Dendritic cell treated with granulocyte-macrophage colony-stimulating factor and Interleukin-4, amounts not matched to agents 40 ng/mL and 50 ng/mL, for 4 days (primary cell): ENCODE results near the gene ERO1A.
"Not testable (repeated sequence)": the region's sequence is repeated elsewhere in the genome, so short reads cannot be mapped to it uniquely, and the experiment has no call there.

Experiments used
- H3K27ac Mint-ChIP-seq: one replicate; pipeline ENCODE4 v1.8.0; 2022; ENCODE audit warnings: mild to moderate bottlenecking, mixed read lengths
- H3K27me3 Mint-ChIP-seq: one replicate; pipeline ENCODE4 v1.8.0; 2022; ENCODE audit warnings: mild to moderate bottlenecking, mixed read lengths
- H3K36me3 Mint-ChIP-seq: one replicate; pipeline ENCODE4 v1.8.0; 2022; ENCODE audit warnings: low read depth, mixed read lengths
- H3K4me1 Mint-ChIP-seq: one replicate; pipeline ENCODE4 v1.8.0; 2022; ENCODE audit warnings: low read depth, mixed read lengths
- H3K4me3 Mint-ChIP-seq: one replicate; pipeline ENCODE4 v1.8.0; 2022; ENCODE audit warnings: mild to moderate bottlenecking, moderate library complexity, mixed read lengths
- H3K9me3 Mint-ChIP-seq: one replicate; pipeline ENCODE4 v1.8.0; 2022; ENCODE audit warnings: mixed read lengths
- intact Hi-C: fragments of 100-400 bp; cut with micrococcal nuclease; formaldehyde crosslinking; loops from one replicate; pipeline ENCODE4 v1.15.0; 2022

The ERO1A gene

GRCh38 chr14:52695481-52696091 lies at the start of gene ERO1A:
ERO1A (minus strand) TSS chr14:52695558; CDS start chr14:52695481, 77 bp downstream.
- peaks cover 14% of the 10 kb centered on the region for H3K36me3 Mint-ChIP-seq

GRCh38 chr14:52741865-52742264 lies 46.5 kb upstream of the ERO1A start:
- Mint-ChIP-seq H3K4me1 (peaks cover 26% of the 10 kb centered on the region), H3K36me3 (peaks cover 34% of the 10 kb centered on the region)
- intact Hi-C loops, result no loop called here

More at GRCh38 chr14:52695481-52696091, at the start of gene ERO1A:
- peak within 1 kb of the TSS; percentile 87 for H3K4me3 Mint-ChIP-seq
- no peaks in the 10 kb centered on the region for H3K9me3 Mint-ChIP-seq
- H3K4me1 Mint-ChIP-seq, result peaks cover 58% of the 10 kb centered on the region
- H3K27ac Mint-ChIP-seq, result peak within 1 kb of the TSS; percentile 92
- intact Hi-C loops, result loop anchor here (1.0 to 10.0 kb wide), 3 partner anchors 12 to 381 kb away; partner anchors contain the start of genes GPR137C, PSMC6, PTGER2 and TXNDC16
- H3K27me3 Mint-ChIP-seq, result no peaks in the 10 kb centered on the region

GRCh38 chr14:52740751-52741150 lies 45.4 kb upstream of the ERO1A start:
- H3K9me3 Mint-ChIP-seq, result no peaks in the 10 kb centered on the region
- H3K4me3 Mint-ChIP-seq, result no peak overlapping the region
- peaks cover 32% of the 10 kb centered on the region for H3K4me1 Mint-ChIP-seq
- peaks cover 27% of the 10 kb centered on the region for H3K36me3 Mint-ChIP-seq
- intact Hi-C loops, result no loop called here
- no peak overlapping the region for H3K27ac Mint-ChIP-seq
- no peaks in the 10 kb centered on the region for H3K27me3 Mint-ChIP-seq

More at GRCh38 chr14:52741865-52742264, 46.5 kb upstream of the ERO1A start:
- Mint-ChIP-seq H3K27ac (peak overlapping the region; percentile 85), H3K27me3 (no peaks in the 10 kb centered on the region), H3K9me3 (no peaks in the 10 kb centered on the region), H3K4me3 (peak overlapping the region; percentile 9)

- peaks cover 45% of the 10 kb centered on the region for H3K4me1 Mint-ChIP-seq
- intact Hi-C loops, result loop anchor here (5.0 to 10.0 kb wide), 3 partner anchors 34 to 416 kb away; partner anchors contain the start of genes DDHD1, GPR137C and TXNDC16
- no peak overlapping the region for H3K27ac Mint-ChIP-seq
- no peak overlapping the region for H3K4me3 Mint-ChIP-seq
- peaks cover 38% of the 10 kb centered on the region for H3K36me3 Mint-ChIP-seq
- no peaks in the 10 kb centered on the region for H3K9me3 Mint-ChIP-seq
- no peaks in the 10 kb centered on the region for H3K27me3 Mint-ChIP-seq
These were observed 43.1 kb upstream of the ERO1A start for GRCh38 chr14:52738409-52738808.

GRCh38 chr14:52735921-52736489 lies 40.6 kb upstream of the ERO1A start:
- no peak overlapping the region for H3K4me3 Mint-ChIP-seq
- peaks cover 55% of the 10 kb centered on the region for H3K36me3 Mint-ChIP-seq
- H3K4me1 Mint-ChIP-seq, result peaks cover 35% of the 10 kb centered on the region
- H3K9me3 Mint-ChIP-seq, result no peaks in the 10 kb centered on the region
- no peak overlapping the region for H3K27ac Mint-ChIP-seq
- H3K27me3 Mint-ChIP-seq, result no peaks in the 10 kb centered on the region
- intact Hi-C loops, result loop anchor here (5.0 to 10.0 kb wide), 3 partner anchors 36 to 419 kb away; partner anchors contain the start of genes DDHD1, GPR137C and TXNDC16

GRCh38 chr14:52733824-52734223 lies 38.5 kb upstream of the ERO1A start:
- Mint-ChIP-seq H3K9me3 (no peaks in the 10 kb centered on the region), H3K27me3 (no peaks in the 10 kb centered on the region), H3K27ac (no peak overlapping the region), H3K36me3 (peaks cover 58% of the 10 kb centered on the region), H3K4me1 (peaks cover 35% of the 10 kb centered on the region), H3K4me3 (no peak overlapping the region)
- intact Hi-C loops, result loop anchor here (5.0 to 10.0 kb wide), 3 partner anchors 42 to 421 kb away; partner anchors contain the start of genes DDHD1, GPR137C and TXNDC16

- Mint-ChIP-seq H3K27ac (peak overlapping the region; percentile 97), H3K27me3 (no peaks in the 10 kb centered on the region), H3K36me3 (peaks cover 71% of the 10 kb centered on the region), H3K9me3 (no peaks in the 10 kb centered on the region), H3K4me3 (peak overlapping the region; percentile 94), H3K4me1 (peaks cover 21% of the 10 kb centered on the region)
- intact Hi-C loops, result loop anchor here (2.0 to 10.0 kb wide), 4 partner anchors 14 to 424 kb away; partner anchors contain the start of genes DDHD1, GPR137C and TXNDC16
These were observed 35.4 kb upstream of the ERO1A start for GRCh38 chr14:52730709-52731111.

- peak within 1 kb of the TSS; percentile 94 for H3K4me3 Mint-ChIP-seq
- H3K9me3 Mint-ChIP-seq, result no peaks in the 10 kb centered on the region
- H3K4me1 Mint-ChIP-seq, result peaks cover 20% of the 10 kb centered on the region
- peaks cover 75% of the 10 kb centered on the region for H3K36me3 Mint-ChIP-seq
- H3K27ac Mint-ChIP-seq, result peak within 1 kb of the TSS; percentile 97
- no peaks in the 10 kb centered on the region for H3K27me3 Mint-ChIP-seq
- intact Hi-C loops, result loop anchor here (2.0 to 10.0 kb wide), 4 partner anchors 13 to 425 kb away; partner anchors contain the start of genes DDHD1, GPR137C and TXNDC16
These were observed 34.8 kb upstream of the ERO1A start, which contains the start of gene STYX for GRCh38 chr14:52729925-52730708. STYX (plus strand) TSS chr14:52730166; CDS start chr14:52730475, 309 bp downstream.

GRCh38 chr14:52729585-52729924 lies 34.2 kb upstream of the ERO1A start:
- intact Hi-C loops, result no loop called here
- Mint-ChIP-seq H3K36me3 (peaks cover 75% of the 10 kb centered on the region), H3K4me3 (peak overlapping the region; percentile 94), H3K27me3 (no peaks in the 10 kb centered on the region), H3K4me1 (peaks cover 20% of the 10 kb centered on the region), H3K9me3 (no peaks in the 10 kb centered on the region), H3K27ac (peak overlapping the region; percentile 97)

- H3K9me3 Mint-ChIP-seq, intact Hi-C loops, H3K27me3 Mint-ChIP-seq, H3K27ac Mint-ChIP-seq, H3K4me3 Mint-ChIP-seq: not testable (repeated sequence)
- peaks cover 17% of the 10 kb centered on the region for H3K4me1 Mint-ChIP-seq
- H3K36me3 Mint-ChIP-seq, result peaks cover 75% of the 10 kb centered on the region
These were observed 33.7 kb upstream of the ERO1A start for GRCh38 chr14:52729035-52729434.

- H3K4me3 Mint-ChIP-seq, H3K9me3 Mint-ChIP-seq, intact Hi-C loops, H3K27me3 Mint-ChIP-seq, H3K27ac Mint-ChIP-seq: not testable (repeated sequence)
- H3K36me3 Mint-ChIP-seq, result peaks cover 75% of the 10 kb centered on the region
- peaks cover 22% of the 10 kb centered on the region for H3K4me1 Mint-ChIP-seq
These were observed 32.2 kb upstream of the ERO1A start for GRCh38 chr14:52727509-52727908.

- H3K27me3 Mint-ChIP-seq, result no peaks in the 10 kb centered on the region
- no peak overlapping the region for H3K27ac Mint-ChIP-seq
- peaks cover 31% of the 10 kb centered on the region for H3K4me1 Mint-ChIP-seq
- intact Hi-C loops, result no loop called here
- no peaks in the 10 kb centered on the region for H3K9me3 Mint-ChIP-seq
- H3K36me3 Mint-ChIP-seq, result peaks cover 81% of the 10 kb centered on the region
- H3K4me3 Mint-ChIP-seq, result no peak overlapping the region
These were observed 28.9 kb upstream of the ERO1A start for GRCh38 chr14:52724360-52724644.

- intact Hi-C loops, result no loop called here
- H3K36me3 Mint-ChIP-seq, result peaks cover 83% of the 10 kb centered on the region
- H3K9me3 Mint-ChIP-seq, result no peaks in the 10 kb centered on the region
- peaks cover 31% of the 10 kb centered on the region for H3K4me1 Mint-ChIP-seq
- no peak overlapping the region for H3K27ac Mint-ChIP-seq
- H3K4me3 Mint-ChIP-seq, result no peak overlapping the region
- H3K27me3 Mint-ChIP-seq, result no peaks in the 10 kb centered on the region
These were observed 28.4 kb upstream of the ERO1A start for GRCh38 chr14:52723514-52724359.
